Activated naive CD4-positive, alpha-beta T cell treated with anti-CD3 and anti-CD28 coated beads, Interleukin-2, amount 10 ng/mL, durations not matched to agents 7 days and 5 days (primary cell): ENCODE results near the gene UNC13B.
"Not testable (repeated sequence)": the region's sequence is repeated elsewhere in the genome, so short reads cannot be mapped to it uniquely, and the experiment has no call there.

Experiments used
- CTCF ChIA-PET: fragments of 350-600 bp; sonication (Branson Sonifier 250); formaldehyde crosslinking; loops from one replicate; lab custom pipeline; 2021; ENCODE audit warnings: antibody characterized with exemption; lab: Charles Lee
- DNase-seq: peaks from one replicate; pipeline ENCODE4 v3.0.0-alpha.2; 2020
- H3K27ac Mint-ChIP-seq: one replicate; pipeline ENCODE4 v1.8.0; 2021; ENCODE audit warnings: mild to moderate bottlenecking, moderate library complexity, mixed read lengths
- H3K27me3 Mint-ChIP-seq: one replicate; pipeline ENCODE4 v1.8.0; 2021; ENCODE audit warnings: mild to moderate bottlenecking, mixed read lengths
- H3K36me3 Mint-ChIP-seq: one replicate; pipeline ENCODE4 v1.8.0; 2021; ENCODE audit warnings: mixed read lengths
- H3K4me1 Mint-ChIP-seq: one replicate; pipeline ENCODE4 v1.8.0; 2021; ENCODE audit warnings: mixed read lengths
- H3K4me3 Mint-ChIP-seq: one replicate; pipeline ENCODE4 v1.8.0; 2021; ENCODE audit warnings: mild to moderate bottlenecking, moderate library complexity, mixed read lengths
- H3K9me3 Mint-ChIP-seq: one replicate; pipeline ENCODE4 v1.8.0; 2021; ENCODE audit warnings: mixed read lengths

The UNC13B gene

GRCh38 chr9:35226651-35227050 is 64.8 kb downstream of the UNC13B start:
- Mint-ChIP-seq H3K27me3 (no peaks in the 10 kb centered on the region), H3K4me3 (no peak overlapping the region), H3K4me1 (no peaks in the 10 kb centered on the region), H3K36me3 (no peaks in the 10 kb centered on the region), H3K27ac (no peak overlapping the region), H3K9me3 (peaks cover 7% of the 10 kb centered on the region)
- DNase-seq = no peak
- CTCF ChIA-PET = no interaction called here

GRCh38 chr9:35227284-35227683 is 65.5 kb downstream of the UNC13B start:
- Mint-ChIP-seq H3K9me3 (peaks cover 7% of the 10 kb centered on the region), H3K27ac (no peak overlapping the region), H3K4me3 (no peak overlapping the region), H3K27me3 (no peaks in the 10 kb centered on the region), H3K4me1 (no peaks in the 10 kb centered on the region), H3K36me3 (no peaks in the 10 kb centered on the region)
- CTCF ChIA-PET = no interaction called here
- DNase-seq = no peak

GRCh38 chr9:35229066-35229778 is 67.4 kb downstream of the UNC13B start:
- no peak overlapping the region for H3K27ac Mint-ChIP-seq
- DNase-seq = no peak
- H3K9me3 Mint-ChIP-seq = no peaks in the 10 kb centered on the region
- H3K4me1 Mint-ChIP-seq = no peaks in the 10 kb centered on the region
- no peaks in the 10 kb centered on the region for H3K27me3 Mint-ChIP-seq
- CTCF ChIA-PET = no interaction called here
- no peaks in the 10 kb centered on the region for H3K36me3 Mint-ChIP-seq
- no peak overlapping the region for H3K4me3 Mint-ChIP-seq

GRCh38 chr9:35229779-35230143 is 68.0 kb downstream of the UNC13B start:
- H3K9me3 Mint-ChIP-seq = no peaks in the 10 kb centered on the region
- H3K4me3 Mint-ChIP-seq = no peak overlapping the region
- CTCF ChIA-PET = no interaction called here
- H3K36me3 Mint-ChIP-seq = no peaks in the 10 kb centered on the region
- H3K4me1 Mint-ChIP-seq = no peaks in the 10 kb centered on the region
- no peaks in the 10 kb centered on the region for H3K27me3 Mint-ChIP-seq
- no peak overlapping the region for H3K27ac Mint-ChIP-seq
- no peak for DNase-seq

- Mint-ChIP-seq H3K27ac (no peak overlapping the region), H3K4me3 (no peak overlapping the region), H3K4me1 (no peaks in the 10 kb centered on the region), H3K36me3 (no peaks in the 10 kb centered on the region), H3K27me3 (no peaks in the 10 kb centered on the region), H3K9me3 (no peaks in the 10 kb centered on the region)
- CTCF ChIA-PET = no interaction called here
- no peak for DNase-seq
These were observed 71.2 kb downstream of the UNC13B start for GRCh38 chr9:35232867-35233544.

- no peak overlapping the region for H3K4me3 Mint-ChIP-seq
- H3K27ac Mint-ChIP-seq = no peak overlapping the region
- DNase-seq = no peak
- H3K27me3 Mint-ChIP-seq = peaks cover 4% of the 10 kb centered on the region
- H3K4me1 Mint-ChIP-seq = no peaks in the 10 kb centered on the region
- CTCF ChIA-PET = no interaction called here
- H3K36me3 Mint-ChIP-seq = no peaks in the 10 kb centered on the region
- peaks cover 4% of the 10 kb centered on the region for H3K9me3 Mint-ChIP-seq
These were observed 74.9 kb downstream of the UNC13B start for GRCh38 chr9:35236692-35237091.

- Mint-ChIP-seq H3K9me3 (peaks cover 4% of the 10 kb centered on the region), H3K27ac (no peak overlapping the region), H3K4me3 (no peak overlapping the region), H3K36me3 (no peaks in the 10 kb centered on the region), H3K27me3 (peaks cover 4% of the 10 kb centered on the region), H3K4me1 (no peaks in the 10 kb centered on the region)
- CTCF ChIA-PET = no interaction called here
- no peak for DNase-seq
These were observed 75.5 kb downstream of the UNC13B start for GRCh38 chr9:35237311-35237710.

- H3K4me3 Mint-ChIP-seq, H3K27me3 Mint-ChIP-seq, H3K27ac Mint-ChIP-seq, DNase-seq, CTCF ChIA-PET, H3K9me3 Mint-ChIP-seq, H3K36me3 Mint-ChIP-seq, H3K4me1 Mint-ChIP-seq: not testable (repeated sequence)
These were observed 84.1 kb downstream of the UNC13B start for GRCh38 chr9:35245945-35246344.

GRCh38 chr9:35253075-35253474 is 91.3 kb downstream of the UNC13B start:
- Mint-ChIP-seq H3K36me3 (no peaks in the 10 kb centered on the region), H3K27ac (no peak overlapping the region), H3K27me3 (peaks cover 3% of the 10 kb centered on the region), H3K4me1 (no peaks in the 10 kb centered on the region), H3K4me3 (no peak overlapping the region), H3K9me3 (no peaks in the 10 kb centered on the region)
- DNase-seq = no peak
- CTCF ChIA-PET = no interaction called here

GRCh38 chr9:35254237-35254636 is 92.4 kb downstream of the UNC13B start:
- Mint-ChIP-seq H3K9me3 (no peaks in the 10 kb centered on the region), H3K36me3 (no peaks in the 10 kb centered on the region), H3K4me1 (no peaks in the 10 kb centered on the region), H3K4me3 (no peak overlapping the region), H3K27ac (no peak overlapping the region), H3K27me3 (peaks cover 3% of the 10 kb centered on the region)
- no peak for DNase-seq
- CTCF ChIA-PET = no interaction called here

GRCh38 chr9:35254984-35255857 is 93.4 kb downstream of the UNC13B start:
- Mint-ChIP-seq H3K27me3 (peaks cover 3% of the 10 kb centered on the region), H3K36me3 (no peaks in the 10 kb centered on the region), H3K4me3 (no peak overlapping the region), H3K9me3 (no peaks in the 10 kb centered on the region), H3K27ac (no peak overlapping the region), H3K4me1 (no peaks in the 10 kb centered on the region)
- CTCF ChIA-PET = interaction anchor here (0.6 to 1.0 kb wide), 3 partner anchors 138 to 356 kb away, joined by 3 to 4 read pairs (median 3); partner anchors contain the start of gene ATOSB
- no peak for DNase-seq

- Mint-ChIP-seq H3K36me3 (no peaks in the 10 kb centered on the region), H3K4me1 (no peaks in the 10 kb centered on the region), H3K4me3 (no peak overlapping the region), H3K27ac (no peak overlapping the region), H3K9me3 (no peaks in the 10 kb centered on the region), H3K27me3 (peaks cover 8% of the 10 kb centered on the region)
- CTCF ChIA-PET = interaction anchor here (1.1 to 3.7 kb wide), 5 partner anchors 95 to 295 kb away, joined by 3 to 54 read pairs (median 4); partner anchors contain the start of genes ATOSB and VCP
- DNase-seq = no peak
These were observed 96.3 kb downstream of the UNC13B start for GRCh38 chr9:35257986-35258659.

- no peak overlapping the region for H3K4me3 Mint-ChIP-seq
- H3K36me3 Mint-ChIP-seq = no peaks in the 10 kb centered on the region
- CTCF ChIA-PET = interaction anchor here (0.8 to 3.7 kb wide), 8 partner anchors 12 to 295 kb away, joined by 3 to 54 read pairs (median 4); partner anchors contain the start of genes ATOSB and VCP
- peaks cover 8% of the 10 kb centered on the region for H3K27me3 Mint-ChIP-seq
- no peaks in the 10 kb centered on the region for H3K4me1 Mint-ChIP-seq
- no peaks in the 10 kb centered on the region for H3K9me3 Mint-ChIP-seq
- H3K27ac Mint-ChIP-seq = no peak overlapping the region
- peak; percentile 67 for DNase-seq
These were observed 97.1 kb downstream of the UNC13B start for GRCh38 chr9:35258660-35259474.
